Measurements from ENCODE around the gene PRDM16. TPM values are rescaled to one million over a fixed set of nuclear protein-coding genes. Genes with fewer than 3 reads are reported as not detected.

The PRDM16 gene
- total and polyA plus RNA-seq, 2 of the 13 experiments (the other 11 are each of a cell fraction or from before 2014, with no cell fraction given), result 0.15 to 0.81 TPM

GRCh38 chr1:3459940-3460671 lies 391.1 kb downstream of the PRDM16 start (continued):
- TF ChIP-seq TERF1 (CRISPR knock-in tag; IDR thresholded peaks at IDR 0.05), result no peak
- TF ChIP-seq HNRNPL (IDR thresholded peaks at IDR 0.05; ENCODE audit: low read depth, low read length), result peak; percentile 89
- peak; percentile 44; the same call in 1 of the 2 replicates for TF ChIP-seq ZSCAN31 (CRISPR knock-in tag; IDR thresholded peaks at IDR 0.05; ENCODE audit: low read depth)
- peak; percentile 63; the same call in 1 of the 2 replicates for TF ChIP-seq ZSCAN21 (CRISPR knock-in tag; IDR thresholded peaks at IDR 0.05; ENCODE audit: borderline replicate concordance)
- TF ChIP-seq MAF1 (CRISPR knock-in tag; IDR thresholded peaks at IDR 0.05; ENCODE audit: borderline replicate concordance), result no peak
- TF ChIP-seq, protein P1, sequence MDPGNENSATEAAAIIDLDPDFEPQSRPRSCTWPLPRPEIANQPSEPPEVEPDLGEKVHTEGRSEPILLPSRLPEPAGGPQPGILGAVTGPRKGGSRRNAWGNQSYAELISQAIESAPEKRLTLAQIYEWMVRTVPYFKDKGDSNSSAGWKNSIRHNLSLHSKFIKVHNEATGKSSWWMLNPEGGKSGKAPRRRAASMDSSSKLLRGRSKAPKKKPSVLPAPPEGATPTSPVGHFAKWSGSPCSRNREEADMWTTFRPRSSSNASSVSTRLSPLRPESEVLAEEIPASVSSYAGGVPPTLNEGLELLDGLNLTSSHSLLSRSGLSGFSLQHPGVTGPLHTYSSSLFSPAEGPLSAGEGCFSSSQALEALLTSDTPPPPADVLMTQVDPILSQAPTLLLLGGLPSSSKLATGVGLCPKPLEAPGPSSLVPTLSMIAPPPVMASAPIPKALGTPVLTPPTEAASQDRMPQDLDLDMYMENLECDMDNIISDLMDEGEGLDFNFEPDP (CRISPR knock-in tag; conservative IDR thresholded peaks at IDR 0.05), result 0 out of 2 replicates have a peak, but pooled peaks have one; percentile 85
- TF ChIP-seq YEATS2 (CRISPR knock-in tag; IDR thresholded peaks at IDR 0.05; ENCODE audit: borderline replicate concordance), result 0 out of 2 replicates have a peak, but pooled peaks have one; percentile 23
- TF ChIP-seq BCL3 (CRISPR knock-in tag; IDR thresholded peaks at IDR 0.05), result no peak
- peak; percentile 50; the same call in 1 of the 2 replicates for TF ChIP-seq ATF7-NPFF (CRISPR knock-in tag; IDR thresholded peaks at IDR 0.05; ENCODE audit: low read depth)
- TF ChIP-seq, protein P2, sequence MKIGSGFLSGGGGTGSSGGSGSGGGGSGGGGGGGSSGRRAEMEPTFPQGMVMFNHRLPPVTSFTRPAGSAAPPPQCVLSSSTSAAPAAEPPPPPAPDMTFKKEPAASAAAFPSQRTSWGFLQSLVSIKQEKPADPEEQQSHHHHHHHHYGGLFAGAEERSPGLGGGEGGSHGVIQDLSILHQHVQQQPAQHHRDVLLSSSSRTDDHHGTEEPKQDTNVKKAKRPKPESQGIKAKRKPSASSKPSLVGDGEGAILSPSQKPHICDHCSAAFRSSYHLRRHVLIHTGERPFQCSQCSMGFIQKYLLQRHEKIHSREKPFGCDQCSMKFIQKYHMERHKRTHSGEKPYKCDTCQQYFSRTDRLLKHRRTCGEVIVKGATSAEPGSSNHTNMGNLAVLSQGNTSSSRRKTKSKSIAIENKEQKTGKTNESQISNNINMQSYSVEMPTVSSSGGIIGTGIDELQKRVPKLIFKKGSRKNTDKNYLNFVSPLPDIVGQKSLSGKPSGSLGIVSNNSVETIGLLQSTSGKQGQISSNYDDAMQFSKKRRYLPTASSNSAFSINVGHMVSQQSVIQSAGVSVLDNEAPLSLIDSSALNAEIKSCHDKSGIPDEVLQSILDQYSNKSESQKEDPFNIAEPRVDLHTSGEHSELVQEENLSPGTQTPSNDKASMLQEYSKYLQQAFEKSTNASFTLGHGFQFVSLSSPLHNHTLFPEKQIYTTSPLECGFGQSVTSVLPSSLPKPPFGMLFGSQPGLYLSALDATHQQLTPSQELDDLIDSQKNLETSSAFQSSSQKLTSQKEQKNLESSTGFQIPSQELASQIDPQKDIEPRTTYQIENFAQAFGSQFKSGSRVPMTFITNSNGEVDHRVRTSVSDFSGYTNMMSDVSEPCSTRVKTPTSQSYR (CRISPR knock-in tag; IDR thresholded peaks at IDR 0.05; ENCODE audit: borderline replicate concordance), result peak; percentile 41; the same call in 1 of the 2 replicates
- TF ChIP-seq CBX5 (CRISPR knock-in tag; IDR thresholded peaks at IDR 0.05; ENCODE audit: borderline replicate concordance), result no peak
- TF ChIP-seq SP5 (CRISPR knock-in tag; IDR thresholded peaks at IDR 0.05; ENCODE audit: borderline replicate concordance, low read depth), result peak; percentile 32; the same call in 1 of the 2 replicates
- 0 out of 2 replicates have a peak, but pooled peaks have one; percentile 10 for TF ChIP-seq ZNF83 (CRISPR knock-in tag; IDR thresholded peaks at IDR 0.05; ENCODE audit: borderline replicate concordance)
- TF ChIP-seq SALL1 (CRISPR knock-in tag; IDR thresholded peaks at IDR 0.05), result peak; percentile 64
- peak; percentile 43 for TF ChIP-seq SKI (IDR thresholded peaks at IDR 0.05; ENCODE audit: partially characterized antibody)
- peak; percentile 76 for TF ChIP-seq GATAD2A (CRISPR knock-in tag; IDR thresholded peaks at IDR 0.05)
- peak; percentile 47; the same call in 1 of the 2 replicates for TF ChIP-seq THRA (CRISPR knock-in tag; IDR thresholded peaks at IDR 0.05; ENCODE audit: borderline replicate concordance)
